Measurements from ENCODE around the gene ZBTB46. TPM values are rescaled to one million over a fixed set of nuclear protein-coding genes. Genes with fewer than 3 reads are reported as not detected.

ZBTB46 gene
- total RNA-seq, 1 donor from 2014 or later: 7.4 TPM

GRCh38 chr20:63740070-63740626 is 90.9 kb downstream of the ZBTB46 start:
- peaks cover 50% of the 10 kb centered on the region for H3K4me1 ChIP-seq
- no peaks in the 10 kb centered on the region for H3K9me3 ChIP-seq
- peaks cover 0 to 27% of the 10 kb centered on the region in 2 donors for H3K36me3 ChIP-seq
- H3K4me3 ChIP-seq: peak overlapping the region; percentile 54 to 85
- H3K27me3 ChIP-seq: no peaks in the 10 kb centered on the region
- intact Hi-C loops (cut with DNase I): no loop called here
- H3K27ac ChIP-seq: peak overlapping the region; percentile 84
- no peak for DNase-seq (ENCODE audit: extremely low spot score in 2 of 2)
- TF ChIP-seq POLR2A (IDR thresholded peaks at IDR 0.05): no peak
- TF ChIP-seq POLR2AphosphoS5 (IDR thresholded peaks at IDR 0.05; ENCODE audit: insufficient read depth in 1 of 2, low read depth in 1 of 2): no peak
- TF ChIP-seq CTCF (IDR thresholded peaks at IDR 0.05): no peak

DNA sequence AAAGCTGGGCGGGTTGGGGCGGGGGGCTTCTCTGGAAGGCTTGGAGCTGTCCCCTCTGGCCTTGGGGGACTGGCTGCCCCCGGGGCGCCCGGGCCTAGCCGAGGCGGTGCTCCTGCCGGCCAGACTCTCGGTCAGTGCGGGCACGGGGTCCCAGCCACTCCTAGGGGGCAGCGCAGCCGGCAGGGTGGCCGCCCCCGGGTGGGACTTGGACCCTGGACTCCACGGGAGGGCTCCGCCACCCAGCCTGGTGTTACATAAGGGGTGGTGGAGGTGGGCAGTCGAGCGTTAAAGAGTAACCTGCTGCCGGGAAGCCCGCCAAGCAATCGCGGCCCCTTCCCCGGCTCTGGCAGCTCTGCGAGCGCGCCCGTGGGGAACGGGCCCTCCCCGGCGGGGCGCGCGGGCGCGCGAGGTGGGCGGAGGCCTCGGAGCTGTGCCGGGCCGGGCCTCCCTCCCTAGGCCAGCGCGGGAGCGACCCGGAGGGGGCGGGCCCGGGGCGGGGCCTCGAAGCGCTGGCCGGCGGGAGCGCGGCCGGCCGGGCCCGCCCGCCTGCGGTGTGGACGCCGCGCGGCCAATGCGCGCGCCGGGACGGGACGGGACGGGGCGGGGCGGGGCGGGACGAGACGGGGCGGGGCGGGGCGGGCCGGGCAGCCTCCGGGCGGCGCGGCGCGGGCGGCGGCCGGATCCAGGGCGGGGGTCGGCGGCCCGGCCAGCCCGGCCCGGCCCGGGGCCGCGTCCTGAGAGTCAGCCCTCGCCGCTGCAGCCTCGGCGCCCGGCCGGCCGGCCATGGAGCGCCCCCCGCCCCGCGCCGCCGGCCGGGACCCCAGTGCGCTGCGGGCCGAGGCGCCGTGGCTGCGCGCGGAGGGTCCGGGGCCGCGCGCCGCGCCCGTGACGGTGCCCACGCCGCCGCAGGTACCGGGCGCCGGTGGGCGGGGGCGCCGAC is 91.7 kb downstream of the ZBTB46 start, which contains the start of gene SLC2A4RG:
TSS of gene SLC2A4RG (plus strand) at position 647 of the 940 bp plus-strand sequence. CDS start at position 784, 137 bp downstream.
- Histone ChIP-seq H3K9me3 (no peaks in the 10 kb centered on the region), H3K27me3 (no peaks in the 10 kb centered on the region), H3K36me3 (peaks cover 0 to 35% of the 10 kb centered on the region in 2 donors), H3K27ac (peak within 1 kb of the TSS; percentile 90), H3K4me3 (peak within 1 kb of the TSS; percentile 56 to 85), H3K4me1 (peaks cover 50% of the 10 kb centered on the region)
- DNase-seq (ENCODE audit: extremely low spot score in 2 of 2): no peak
- intact Hi-C loops (cut with DNase I): no loop called here
- no peak for TF ChIP-seq CTCF (IDR thresholded peaks at IDR 0.05)
- peak in 1 of 2 donors; percentile 55 for TF ChIP-seq POLR2AphosphoS5 (IDR thresholded peaks at IDR 0.05; ENCODE audit: insufficient read depth in 1 of 2, low read depth in 1 of 2)

DNA sequence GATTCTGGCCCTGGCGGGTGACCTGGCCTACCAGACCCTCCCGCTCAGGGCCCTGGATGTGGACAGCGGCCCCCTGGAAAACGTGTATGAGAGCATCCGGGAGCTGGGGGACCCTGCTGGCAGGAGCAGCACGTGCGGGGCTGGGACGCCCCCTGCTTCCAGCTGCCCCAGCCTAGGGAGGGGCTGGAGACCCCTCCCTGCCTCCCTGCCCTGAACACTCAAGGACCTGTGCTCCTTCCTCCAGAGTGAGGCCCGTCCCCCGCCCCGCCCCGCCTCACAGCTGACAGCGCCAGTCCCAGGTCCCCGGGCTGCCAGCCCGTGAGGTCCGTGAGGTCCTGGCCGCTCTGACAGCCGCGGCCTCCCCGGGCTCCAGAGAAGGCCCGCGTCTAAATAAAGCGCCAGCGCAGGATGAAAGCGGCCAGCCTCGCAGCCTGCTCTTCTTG is 92.4 kb downstream of the ZBTB46 start:
- Histone ChIP-seq H3K36me3 (peaks cover 0 to 41% of the 10 kb centered on the region in 2 donors), H3K4me3 (peak overlapping the region; percentile 55 to 56), H3K27me3 (no peaks in the 10 kb centered on the region), H3K4me1 (peaks cover 50% of the 10 kb centered on the region), H3K27ac (peak overlapping the region; percentile 90), H3K9me3 (no peaks in the 10 kb centered on the region)
- no peak for TF ChIP-seq CTCF (IDR thresholded peaks at IDR 0.05)
- TF ChIP-seq POLR2AphosphoS5 (IDR thresholded peaks at IDR 0.05; ENCODE audit: insufficient read depth in 1 of 2, low read depth in 1 of 2): no peak
- TF ChIP-seq POLR2A (IDR thresholded peaks at IDR 0.05): no peak
- DNase-seq (ENCODE audit: extremely low spot score in 2 of 2): no peak
- intact Hi-C loops (cut with DNase I): no loop called here

- no peaks in the 10 kb centered on the region for H3K9me3 ChIP-seq
- H3K36me3 ChIP-seq: peaks cover 0 to 41% of the 10 kb centered on the region in 2 donors
- intact Hi-C loops (cut with DNase I): no loop called here
- no peaks in the 10 kb centered on the region for H3K27me3 ChIP-seq
- TF ChIP-seq POLR2AphosphoS5 (IDR thresholded peaks at IDR 0.05; ENCODE audit: insufficient read depth in 1 of 2, low read depth in 1 of 2) (no peak), POLR2A (IDR thresholded peaks at IDR 0.05) (no peak), CTCF (IDR thresholded peaks at IDR 0.05) (no peak)
- DNase-seq (ENCODE audit: extremely low spot score in 2 of 2): no peak
- peak overlapping the region; percentile 90 for H3K27ac ChIP-seq
- peaks cover 50% of the 10 kb centered on the region for H3K4me1 ChIP-seq
- peak overlapping the region; percentile 29 to 37 for H3K4me3 ChIP-seq
Measured at GRCh38 chr20:63737945-63738686, 92.9 kb downstream of the ZBTB46 start.

Measured in vagina (tissue), 2 donors.